Smooth muscle cell (in vitro differentiated cells): ENCODE measurements around the gene PHACTR1. TPM values are rescaled to one million over a fixed set of nuclear protein-coding genes. Genes with fewer than 3 reads are reported as not detected.

ENCODE experiments used
- DNase-seq: peaks from one replicate; lab custom pipeline; 2025; ENCODE audit not compliant: unreplicated experiment; lab: John Stamatoyannopoulos, UW
- H2AFZ ChIP-seq: fragments of 200-600 bp; sonication (generic); 2 replicates; pipeline ENCODE4 v1.6.0; 2016; ENCODE audit warnings: antibody characterized with exemption, low read depth, mild to moderate bottlenecking
- H3F3A ChIP-seq: fragments of 200-600 bp; sonication (generic); 2 replicates; pipeline ENCODE4 v1.6.0; 2017; ENCODE audit warnings: antibody characterized with exemption, low read depth
- H3K27ac ChIP-seq: fragments of 200-600 bp; sonication (generic); 2 replicates; pipeline ENCODE4 v1.5.1; 2016; ENCODE audit warnings: low read depth, mild to moderate bottlenecking
- H3K27me3 ChIP-seq: fragments of 200-600 bp; sonication (generic); 2 replicates; pipeline ENCODE4 v1.6.1; 2016; ENCODE audit warnings: low read depth, mild to moderate bottlenecking
- H3K36me3 ChIP-seq: fragments of 200-600 bp; sonication (generic); 2 replicates; pipeline ENCODE4 v1.5.1; 2016; ENCODE audit warnings: low read depth
- H3K4me1 ChIP-seq: fragments of 200-600 bp; sonication (generic); 2 replicates; pipeline ENCODE4 v1.5.1; 2016; ENCODE audit warnings: low read depth
- H3K4me2 ChIP-seq: fragments of 200-600 bp; sonication (generic); 2 replicates; pipeline ENCODE4 v1.6.0; 2016; ENCODE audit warnings: mild to moderate bottlenecking
- H3K4me3 ChIP-seq: fragments of 200-600 bp; sonication (generic); 2 replicates; pipeline ENCODE4 v1.5.1; 2016; ENCODE audit warnings: mild to moderate bottlenecking
- H3K79me2 ChIP-seq: fragments of 200-600 bp; sonication (generic); 2 replicates; pipeline ENCODE4 v1.6.0; 2016; ENCODE audit warnings: low read depth, mild to moderate bottlenecking
- H3K9ac ChIP-seq: fragments of 200-600 bp; sonication (generic); 2 replicates; pipeline ENCODE4 v1.6.0; 2016; ENCODE audit warnings: low read depth
- H3K9me3 ChIP-seq: fragments of 200-600 bp; sonication (generic); replicated peaks from 2 replicates; pipeline ENCODE4 v1.5.1; 2016; ENCODE audit warnings: low read depth
- H4K20me1 ChIP-seq: fragments of 200-600 bp; sonication (generic); 2 replicates; pipeline ENCODE4 v1.6.0; 2016; ENCODE audit warnings: low read depth
- WGBS: methylation state at CpG from one replicate; pipeline ENCODE4 v1.1.7; 2016; ENCODE audit warnings: low lambda C conversion rate; 5-methylcytosine and 5-hydroxymethylcytosine counted together
- polyA plus RNA-seq: library from polyadenylated mRNA; unstranded; fragments of >200 nt; fragmentation: Nextera tagmentation; extraction: Ambion mirVana; gene quantifications from 2 replicates; pipeline ENCODE4 v1.2.1, GENCODE V29; 2016
- total RNA-seq: library from RNA; depleted of rRNA; stranded (reverse); fragments of >200 nt; gene quantifications from 2 replicates; pipeline ENCODE4 v1.2.3, GENCODE V29; 2014
- TF ChIP-seq, protein P1 (sequence below): fragments of 200-600 bp; sonication (generic); IDR thresholded peaks from 2 replicates; pipeline ENCODE4 v1.5.1; 2017; ENCODE audit warnings: borderline replicate concordance, mild to moderate bottlenecking, antibody characterized with exemption; ENCODE audit not compliant: insufficient read depth, poor library complexity, severe bottlenecking

Gene PHACTR1
- total and polyA plus RNA-seq, 2 experiments from 2014 or later: 0.09 to 0.67 TPM

DNA sequence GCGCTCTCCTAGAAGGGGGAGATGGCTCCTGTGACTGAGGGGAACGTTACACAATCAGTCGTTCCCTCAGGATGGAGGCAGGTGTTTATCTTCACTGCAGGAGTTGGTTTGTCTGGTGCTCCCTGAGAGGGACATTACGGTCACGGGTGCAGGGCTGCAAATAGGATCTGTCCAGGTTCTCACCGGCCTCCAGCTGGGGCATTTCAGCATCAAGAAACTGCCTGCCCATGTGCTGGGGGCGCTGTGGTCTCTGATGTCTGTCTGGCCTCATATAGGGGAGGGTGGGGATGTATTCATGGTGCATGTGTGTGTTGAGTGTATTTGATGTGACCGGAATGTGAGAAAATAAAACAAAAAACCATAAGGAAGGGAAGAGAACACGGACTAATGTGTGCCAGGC is 534.7 kb downstream of the PHACTR1 start:
- H3K27ac ChIP-seq: no peak overlapping the region
- peaks cover 5% of the 10 kb centered on the region for H3F3A ChIP-seq
- 84% methylated on average over 9 of the region's 9 CpGs for WGBS
- no peaks in the 10 kb centered on the region for H4K20me1 ChIP-seq
- no peak overlapping the region for H3K4me2 ChIP-seq
- TF ChIP-seq, protein P1, sequence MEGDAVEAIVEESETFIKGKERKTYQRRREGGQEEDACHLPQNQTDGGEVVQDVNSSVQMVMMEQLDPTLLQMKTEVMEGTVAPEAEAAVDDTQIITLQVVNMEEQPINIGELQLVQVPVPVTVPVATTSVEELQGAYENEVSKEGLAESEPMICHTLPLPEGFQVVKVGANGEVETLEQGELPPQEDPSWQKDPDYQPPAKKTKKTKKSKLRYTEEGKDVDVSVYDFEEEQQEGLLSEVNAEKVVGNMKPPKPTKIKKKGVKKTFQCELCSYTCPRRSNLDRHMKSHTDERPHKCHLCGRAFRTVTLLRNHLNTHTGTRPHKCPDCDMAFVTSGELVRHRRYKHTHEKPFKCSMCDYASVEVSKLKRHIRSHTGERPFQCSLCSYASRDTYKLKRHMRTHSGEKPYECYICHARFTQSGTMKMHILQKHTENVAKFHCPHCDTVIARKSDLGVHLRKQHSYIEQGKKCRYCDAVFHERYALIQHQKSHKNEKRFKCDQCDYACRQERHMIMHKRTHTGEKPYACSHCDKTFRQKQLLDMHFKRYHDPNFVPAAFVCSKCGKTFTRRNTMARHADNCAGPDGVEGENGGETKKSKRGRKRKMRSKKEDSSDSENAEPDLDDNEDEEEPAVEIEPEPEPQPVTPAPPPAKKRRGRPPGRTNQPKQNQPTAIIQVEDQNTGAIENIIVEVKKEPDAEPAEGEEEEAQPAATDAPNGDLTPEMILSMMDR: no peak
- no peaks in the 10 kb centered on the region for H3K36me3 ChIP-seq
- no peak overlapping the region for H3K9ac ChIP-seq
- H2AFZ ChIP-seq: no peak overlapping the region
- H3K79me2 ChIP-seq: no peaks in the 10 kb centered on the region
- no peak overlapping the region for H3K4me3 ChIP-seq
- H3K9me3 ChIP-seq: no peaks in the 10 kb centered on the region
- no peaks in the 10 kb centered on the region for H3K27me3 ChIP-seq
- DNase-seq: no peak
- H3K4me1 ChIP-seq: peaks cover 11% of the 10 kb centered on the region

DNA sequence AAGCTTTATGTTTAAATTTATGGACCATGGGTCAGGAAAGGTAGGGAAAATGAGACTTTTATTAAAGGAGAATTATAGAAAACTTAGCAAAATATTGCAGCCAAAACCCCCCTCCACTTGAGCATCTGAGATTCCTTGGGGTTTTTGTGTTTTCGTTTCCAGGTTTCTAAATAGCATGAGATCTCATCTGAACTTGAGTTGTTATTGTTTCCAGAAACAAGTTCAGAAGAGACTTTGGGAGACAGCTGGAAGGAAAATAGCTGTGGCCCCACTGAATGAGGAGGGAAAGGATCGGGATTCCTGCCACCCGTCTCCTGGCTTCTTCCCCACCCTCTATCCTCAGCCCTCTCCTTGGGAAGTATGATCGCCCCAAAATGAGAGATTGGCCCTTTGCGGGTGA is 536.2 kb downstream of the PHACTR1 start:
- DNase-seq: no peak
- no peak overlapping the region for H3K27ac ChIP-seq
- no peak overlapping the region for H3K4me3 ChIP-seq
- H3K36me3 ChIP-seq: no peaks in the 10 kb centered on the region
- no peaks in the 10 kb centered on the region for H3K27me3 ChIP-seq
- H3K79me2 ChIP-seq: no peaks in the 10 kb centered on the region
- no peaks in the 10 kb centered on the region for H3K9me3 ChIP-seq
- H3K9ac ChIP-seq: no peak overlapping the region
- WGBS: 92% methylated on average over 5 of the region's 5 CpGs
- peaks cover 5% of the 10 kb centered on the region for H3F3A ChIP-seq
- H3K4me2 ChIP-seq: no peak overlapping the region
- H3K4me1 ChIP-seq: peaks cover 10% of the 10 kb centered on the region
- H4K20me1 ChIP-seq: no peaks in the 10 kb centered on the region
- TF ChIP-seq, protein P1: no peak
- H2AFZ ChIP-seq: no peak overlapping the region

DNA sequence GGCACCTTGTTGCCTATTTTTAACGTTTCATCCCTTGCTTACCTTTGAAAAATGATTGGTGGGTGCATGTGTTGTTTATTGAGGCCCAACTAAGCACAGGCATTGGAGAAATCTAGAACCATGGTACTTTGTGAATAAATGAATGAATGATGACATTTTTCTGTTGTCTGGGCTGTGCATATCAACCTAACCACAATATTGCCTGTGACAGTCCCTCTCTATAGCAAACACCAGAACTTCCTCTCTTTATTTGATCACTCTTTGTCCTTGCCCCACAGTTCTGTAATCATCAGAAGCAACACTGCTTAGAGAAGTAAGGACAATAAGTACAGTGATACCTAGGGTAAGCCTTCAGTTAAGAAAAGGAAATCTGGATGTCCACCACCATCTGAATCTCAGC is 536.7 kb downstream of the PHACTR1 start:
- Histone ChIP-seq H3K9me3 (no peaks in the 10 kb centered on the region), H3K9ac (no peak overlapping the region), H3K27me3 (no peaks in the 10 kb centered on the region), H3F3A (peaks cover 5% of the 10 kb centered on the region), H3K4me2 (no peak overlapping the region), H4K20me1 (no peaks in the 10 kb centered on the region), H2AFZ (no peak overlapping the region), H3K27ac (no peak overlapping the region), H3K36me3 (no peaks in the 10 kb centered on the region), H3K79me2 (no peaks in the 10 kb centered on the region), H3K4me1 (peaks cover 6% of the 10 kb centered on the region), H3K4me3 (no peak overlapping the region)
- WGBS: 88% methylated on average over 1 of the region's 1 CpG
- TF ChIP-seq, protein P1: no peak
- DNase-seq: no peak

DNA sequence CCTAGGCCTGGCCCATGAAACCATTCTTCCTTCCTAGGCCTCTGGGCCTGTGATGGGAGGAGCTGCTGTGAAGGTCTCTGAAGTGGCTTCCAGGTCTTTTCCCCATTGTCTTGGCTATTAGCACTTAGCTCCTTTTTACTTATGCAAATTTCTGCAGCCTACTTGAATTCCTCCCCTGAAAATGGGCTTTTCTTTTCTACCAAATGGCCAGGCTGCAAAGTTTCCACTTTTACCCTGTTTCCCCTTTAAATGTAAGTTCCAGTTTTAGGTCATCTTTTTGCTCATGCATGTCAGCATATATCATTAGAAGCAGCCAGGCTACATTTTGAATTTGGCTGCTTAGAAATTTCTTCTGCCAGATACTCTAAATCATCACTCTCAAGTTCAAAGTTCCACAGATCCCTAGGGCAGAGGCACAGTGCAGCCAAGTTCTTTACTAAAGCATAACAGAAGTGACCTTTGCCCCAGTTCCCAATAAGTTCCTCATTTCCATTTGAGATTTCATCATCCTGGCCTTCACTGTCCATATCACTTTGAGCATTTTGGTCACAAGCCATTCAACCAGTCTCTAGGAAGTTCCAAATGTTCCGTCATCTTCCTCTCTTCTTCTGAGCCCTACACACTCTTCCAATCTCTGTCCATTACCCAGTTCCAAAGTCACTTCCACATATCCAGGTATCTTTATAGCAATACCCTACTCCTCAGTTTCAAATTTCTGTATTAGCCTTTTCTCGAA is 539.9 kb downstream of the PHACTR1 start:
- DNase-seq: no peak
- WGBS: 99% methylated on average over 2 of the region's 2 CpGs
- H3K27ac ChIP-seq: no peak overlapping the region

More for the DNA sequence above, 539.9 kb downstream of the PHACTR1 start:
- H4K20me1 ChIP-seq: no peaks in the 10 kb centered on the region
- no peaks in the 10 kb centered on the region for H3K9me3 ChIP-seq
- H3K4me2 ChIP-seq: no peak overlapping the region
- no peak overlapping the region for H3K4me3 ChIP-seq
- H3K79me2 ChIP-seq: no peaks in the 10 kb centered on the region
- no peak overlapping the region for H2AFZ ChIP-seq
- no peak overlapping the region for H3K9ac ChIP-seq
- H3K27me3 ChIP-seq: no peaks in the 10 kb centered on the region
- H3K36me3 ChIP-seq: no peaks in the 10 kb centered on the region
- no peaks in the 10 kb centered on the region for H3F3A ChIP-seq
- H3K4me1 ChIP-seq: no peaks in the 10 kb centered on the region
- TF ChIP-seq, protein P1: no peak
